ENCODE measurements around the gene ST8SIA1. TPM values are rescaled to one million over a fixed set of nuclear protein-coding genes. Genes with fewer than 3 reads are reported as not detected.

The ST8SIA1 gene
- total RNA-seq, 2 experiments from 2014 or later = 9.5 to 9.6 TPM

- intact Hi-C loops (cut with micrococcal nuclease) = no loop called here
- Mint-ChIP-seq H3K27ac (no peak overlapping the region), H3K4me1 (ENCODE audit: low read depth) (peaks cover 79% of the 10 kb centered on the region), H3K9me3 (peaks cover 5% of the 10 kb centered on the region), H3K4me3 (no peak overlapping the region), H3K27me3 (no peaks in the 10 kb centered on the region), H3K36me3 (peaks cover 6% of the 10 kb centered on the region)
- POLR2A ChIA-PET = no interaction called here
- no peak for DNase-seq
- CTCF ChIA-PET = interaction anchor here (0.7 kb wide), 1 partner anchor 11 kb away, joined by 3 read pairs; no protein-coding TSS in a partner anchor
These were observed 9.3 kb downstream of the ST8SIA1 start for GRCh38 chr12:22325218-22325617.

- H3K4me3 Mint-ChIP-seq = no peak overlapping the region
- peaks cover 6% of the 10 kb centered on the region for H3K36me3 Mint-ChIP-seq
- CTCF ChIA-PET = interaction anchor here (1.1 to 1.8 kb wide), 2 partner anchors 13 to 34 kb away, joined by 5 to 9 read pairs; no protein-coding TSS in a partner anchor
- peaks cover 60% of the 10 kb centered on the region for H3K4me1 Mint-ChIP-seq (ENCODE audit: low read depth)
- H3K27ac Mint-ChIP-seq = peak overlapping the region; percentile 81
- no peaks in the 10 kb centered on the region for H3K27me3 Mint-ChIP-seq
- POLR2A ChIA-PET = interaction anchor here (0.9 to 1.6 kb wide), 3 partner anchors 11 to 34 kb away, joined by 3 to 5 read pairs (median 5); no protein-coding TSS in a partner anchor
- no peak for DNase-seq
- intact Hi-C loops (cut with micrococcal nuclease) = no loop called here
- peaks cover 5% of the 10 kb centered on the region for H3K9me3 Mint-ChIP-seq
These were observed 12.4 kb downstream of the ST8SIA1 start for GRCh38 chr12:22322091-22322490.

DNA sequence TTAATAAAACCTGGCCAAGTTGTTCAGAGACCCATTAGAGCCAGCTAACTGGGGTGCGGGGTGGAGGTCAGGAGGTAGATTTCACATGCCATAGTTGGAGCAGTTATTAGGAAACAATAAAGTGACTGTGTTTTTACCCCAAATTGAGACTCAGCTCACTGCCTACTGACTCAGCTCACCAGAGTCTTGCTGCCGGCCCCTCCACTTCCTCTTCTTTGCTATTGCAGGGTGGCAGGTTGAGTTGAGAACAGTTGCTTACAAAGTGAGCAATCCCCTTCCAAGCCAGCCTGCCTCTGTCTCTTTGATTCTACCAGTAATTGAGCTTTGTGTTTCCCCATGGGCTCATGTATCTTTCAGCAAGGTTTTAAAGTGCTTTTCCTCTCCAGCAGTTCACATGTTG lies 12.9 kb downstream of the ST8SIA1 start:
- intact Hi-C loops (cut with micrococcal nuclease) = loop anchor here (1.0 to 2.0 kb wide), 2 partner anchors 14 to 33 kb away; no protein-coding TSS in a partner anchor
- Mint-ChIP-seq H3K27me3 (no peaks in the 10 kb centered on the region), H3K36me3 (peaks cover 6% of the 10 kb centered on the region), H3K4me1 (ENCODE audit: low read depth) (peaks cover 55% of the 10 kb centered on the region), H3K4me3 (peak overlapping the region; percentile 45), H3K27ac (peak overlapping the region; percentile 81), H3K9me3 (peaks cover 5% of the 10 kb centered on the region)
- ChIA-PET POLR2A (interaction anchor here (0.8 to 1.6 kb wide), 4 partner anchors 11 to 33 kb away, joined by 3 to 5 read pairs (median 4); no protein-coding TSS in a partner anchor), CTCF (interaction anchor here (1.1 to 1.8 kb wide), 2 partner anchors 14 to 34 kb away, joined by 5 to 9 read pairs; no protein-coding TSS in a partner anchor)
- DNase-seq = peak; percentile 77

DNA sequence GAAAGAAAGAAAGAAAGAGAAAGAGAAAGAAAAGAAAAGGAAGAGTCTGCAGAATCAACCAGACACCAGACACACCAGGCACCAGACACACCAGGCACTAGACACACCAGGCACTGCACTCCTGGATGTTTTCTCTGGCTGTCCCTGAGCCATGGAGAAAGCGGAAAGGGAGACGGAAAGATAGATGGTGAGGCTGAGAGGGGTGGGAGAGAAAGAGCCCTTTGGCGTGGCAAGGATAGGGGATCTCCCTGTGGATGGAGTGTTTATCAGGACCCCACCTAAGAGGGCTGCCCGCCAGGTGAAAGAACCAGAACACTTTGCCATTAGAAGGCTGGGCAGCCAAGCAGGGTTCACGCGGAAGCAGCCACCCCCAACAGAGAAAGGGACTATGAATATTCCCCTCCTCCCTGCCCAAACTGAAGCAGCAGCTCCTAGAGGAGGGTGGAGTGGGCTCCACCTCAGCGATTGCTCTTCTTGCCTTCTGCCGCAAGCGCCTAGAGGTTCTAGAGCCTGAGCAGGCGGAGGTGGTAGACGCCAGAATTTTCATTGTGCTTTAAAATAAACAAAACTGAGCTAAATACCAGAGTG lies 13.4 kb downstream of the ST8SIA1 start:
- H3K4me3 Mint-ChIP-seq = peak overlapping the region; percentile 45
- no peak for DNase-seq
- POLR2A ChIA-PET = interaction anchor here (0.6 to 1.6 kb wide), 5 partner anchors 11 to 628 kb away, joined by 3 to 5 read pairs (median 3); no protein-coding TSS in a partner anchor
- no peaks in the 10 kb centered on the region for H3K27me3 Mint-ChIP-seq
- H3K36me3 Mint-ChIP-seq = peaks cover 6% of the 10 kb centered on the region
- peaks cover 5% of the 10 kb centered on the region for H3K9me3 Mint-ChIP-seq
- H3K27ac Mint-ChIP-seq = peak overlapping the region; percentile 81
- CTCF ChIA-PET = interaction anchor here (1.1 to 1.8 kb wide), 2 partner anchors 14 to 33 kb away, joined by 5 to 9 read pairs; no protein-coding TSS in a partner anchor
- intact Hi-C loops (cut with micrococcal nuclease) = loop anchor here (1.0 to 2.0 kb wide), 2 partner anchors 14 to 32 kb away; no protein-coding TSS in a partner anchor
- peaks cover 52% of the 10 kb centered on the region for H3K4me1 Mint-ChIP-seq (ENCODE audit: low read depth)

GRCh38 chr12:22318108-22318737 lies 16.3 kb downstream of the ST8SIA1 start:
- Mint-ChIP-seq H3K9me3 (no peaks in the 10 kb centered on the region), H3K4me1 (ENCODE audit: low read depth) (peaks cover 61% of the 10 kb centered on the region), H3K27me3 (no peaks in the 10 kb centered on the region), H3K36me3 (peaks cover 1% of the 10 kb centered on the region), H3K4me3 (no peak overlapping the region), H3K27ac (no peak overlapping the region)
- ChIA-PET CTCF (interaction anchor here (1.4 kb wide), 1 partner anchor 15 kb away, joined by 3 read pairs; no protein-coding TSS in a partner anchor), POLR2A (no interaction called here)
- intact Hi-C loops (cut with micrococcal nuclease) = no loop called here
- no peak for DNase-seq

GRCh38 chr12:22313963-22314330 lies 20.6 kb downstream of the ST8SIA1 start:
- H3K27ac Mint-ChIP-seq = no peak overlapping the region
- no peaks in the 10 kb centered on the region for H3K9me3 Mint-ChIP-seq
- intact Hi-C loops (cut with micrococcal nuclease) = no loop called here
- ChIA-PET POLR2A (no interaction called here), CTCF (interaction anchor here (1.1 to 1.8 kb wide), 2 partner anchors 11 to 193 kb away, joined by 3 to 4 read pairs; no protein-coding TSS in a partner anchor)
- H3K4me1 Mint-ChIP-seq (ENCODE audit: low read depth) = peaks cover 40% of the 10 kb centered on the region
- H3K4me3 Mint-ChIP-seq = no peak overlapping the region
- H3K36me3 Mint-ChIP-seq = peaks cover 5% of the 10 kb centered on the region
- no peaks in the 10 kb centered on the region for H3K27me3 Mint-ChIP-seq
- DNase-seq = no peak

- ChIA-PET POLR2A (no interaction called here), CTCF (interaction anchor here (0.8 to 1.8 kb wide), 3 partner anchors 11 to 192 kb away, joined by 3 to 4 read pairs (median 3); no protein-coding TSS in a partner anchor)
- intact Hi-C loops (cut with micrococcal nuclease) = no loop called here
- peaks cover 40% of the 10 kb centered on the region for H3K4me1 Mint-ChIP-seq (ENCODE audit: low read depth)
- H3K27me3 Mint-ChIP-seq = no peaks in the 10 kb centered on the region
- no peak overlapping the region for H3K27ac Mint-ChIP-seq
- DNase-seq = no peak
- H3K9me3 Mint-ChIP-seq = no peaks in the 10 kb centered on the region
- H3K36me3 Mint-ChIP-seq = peaks cover 9% of the 10 kb centered on the region
- no peak overlapping the region for H3K4me3 Mint-ChIP-seq
These were observed 21.1 kb downstream of the ST8SIA1 start for GRCh38 chr12:22313286-22313962.

DNA sequence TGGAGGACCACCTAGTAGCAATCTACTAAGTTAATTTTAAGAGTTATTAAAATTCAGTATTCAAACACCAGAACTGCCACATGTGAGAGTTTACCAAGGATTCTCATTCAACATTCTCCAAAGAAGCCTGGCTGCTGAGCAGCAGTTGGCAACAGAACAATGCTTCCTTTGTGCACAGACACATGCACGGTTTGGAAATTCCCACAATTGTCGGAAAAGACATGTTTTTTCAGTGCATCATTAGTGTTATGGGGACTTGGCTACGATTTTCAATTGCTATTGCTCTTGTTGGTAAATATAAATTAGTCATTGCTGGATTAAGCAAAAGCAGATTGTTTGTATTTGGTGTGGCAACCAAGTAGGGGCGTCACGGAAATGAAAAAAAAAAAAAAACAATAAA lies 22.2 kb downstream of the ST8SIA1 start:
- intact Hi-C loops (cut with micrococcal nuclease) = no loop called here

DNA sequence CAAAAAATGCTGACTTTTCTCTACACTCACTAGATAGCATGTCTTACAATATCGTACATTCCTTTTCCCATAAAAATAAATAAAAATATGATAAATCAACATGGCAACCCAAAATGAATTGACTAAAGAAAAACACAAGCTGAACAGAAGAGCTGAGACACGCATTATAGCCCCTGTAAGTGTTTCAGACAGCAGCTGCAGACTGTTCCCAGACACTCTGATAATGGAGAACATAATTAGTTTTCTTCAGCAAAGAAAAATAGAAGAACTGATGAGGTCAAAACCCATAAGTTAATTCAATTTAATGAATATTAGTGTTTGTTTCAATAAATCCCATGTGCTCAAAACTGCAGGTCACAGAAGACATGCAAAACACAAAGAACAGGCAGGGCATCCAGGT lies 23.8 kb downstream of the ST8SIA1 start:
- peaks cover 15% of the 10 kb centered on the region for H3K36me3 Mint-ChIP-seq
- ChIA-PET POLR2A (interaction anchor here (0.9 kb wide), 1 partner anchor 25 kb away, joined by 3 read pairs; no protein-coding TSS in a partner anchor), CTCF (interaction anchor here (1.0 kb wide), 1 partner anchor 210 kb away, joined by 4 read pairs; no protein-coding TSS in a partner anchor)
- DNase-seq = no peak
- H3K27ac Mint-ChIP-seq = no peak overlapping the region
- peaks cover 37% of the 10 kb centered on the region for H3K4me1 Mint-ChIP-seq (ENCODE audit: low read depth)
- no peaks in the 10 kb centered on the region for H3K27me3 Mint-ChIP-seq
- no peak overlapping the region for H3K4me3 Mint-ChIP-seq
- intact Hi-C loops (cut with micrococcal nuclease) = no loop called here
- H3K9me3 Mint-ChIP-seq = no peaks in the 10 kb centered on the region

More for the DNA sequence above, 22.2 kb downstream of the ST8SIA1 start:
- peaks cover 12% of the 10 kb centered on the region for H3K36me3 Mint-ChIP-seq
- POLR2A ChIA-PET = no interaction called here
- no peak for DNase-seq
- H3K4me3 Mint-ChIP-seq = no peak overlapping the region
- no peak overlapping the region for H3K27ac Mint-ChIP-seq
- CTCF ChIA-PET = interaction anchor here (0.8 kb wide), 1 partner anchor 23 kb away, joined by 3 read pairs; no protein-coding TSS in a partner anchor
- peaks cover 39% of the 10 kb centered on the region for H3K4me1 Mint-ChIP-seq (ENCODE audit: low read depth)
- H3K9me3 Mint-ChIP-seq = no peaks in the 10 kb centered on the region
- H3K27me3 Mint-ChIP-seq = no peaks in the 10 kb centered on the region

GRCh38 chr12:22310275-22310674 lies 24.2 kb downstream of the ST8SIA1 start:
- H3K9me3 Mint-ChIP-seq = no peaks in the 10 kb centered on the region
- H3K27me3 Mint-ChIP-seq = no peaks in the 10 kb centered on the region
- ChIA-PET CTCF (interaction anchor here (1.0 kb wide), 1 partner anchor 209 kb away, joined by 4 read pairs; no protein-coding TSS in a partner anchor), POLR2A (interaction anchor here (0.8 to 0.9 kb wide), 2 partner anchors 11 to 25 kb away, joined by 3 read pairs; no protein-coding TSS in a partner anchor)
- intact Hi-C loops (cut with micrococcal nuclease) = no loop called here
- H3K27ac Mint-ChIP-seq = no peak overlapping the region
- H3K4me1 Mint-ChIP-seq (ENCODE audit: low read depth) = peaks cover 34% of the 10 kb centered on the region
- DNase-seq = no peak
- H3K4me3 Mint-ChIP-seq = no peak overlapping the region
- H3K36me3 Mint-ChIP-seq = peaks cover 15% of the 10 kb centered on the region

DNA sequence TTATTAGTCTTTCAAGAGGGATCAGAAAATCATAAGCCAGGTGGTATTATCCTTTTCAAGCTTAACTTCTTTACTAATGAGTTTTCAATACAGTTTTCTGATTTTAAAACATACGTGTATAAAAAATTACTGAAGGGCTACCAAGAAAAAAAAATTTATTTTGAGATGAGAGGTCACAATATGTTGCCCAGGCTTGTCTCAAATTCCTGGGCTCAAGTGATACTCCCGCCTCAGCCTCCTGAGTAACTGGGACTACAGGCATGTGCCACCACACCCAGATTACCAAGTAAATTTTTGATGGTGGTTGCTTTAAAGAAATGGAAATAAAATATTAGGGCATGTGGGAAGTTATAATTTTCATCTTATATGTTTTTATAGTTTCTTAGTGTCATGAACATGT lies 26.7 kb downstream of the ST8SIA1 start:
- H3K9me3 Mint-ChIP-seq = peaks cover under 1% of the 10 kb centered on the region
- H3K27ac Mint-ChIP-seq = no peak overlapping the region
- POLR2A ChIA-PET = no interaction called here
- no peak for DNase-seq
- H3K4me1 Mint-ChIP-seq (ENCODE audit: low read depth) = peaks cover 15% of the 10 kb centered on the region
- CTCF ChIA-PET = no interaction called here
- intact Hi-C loops (cut with micrococcal nuclease) = no loop called here
- no peaks in the 10 kb centered on the region for H3K27me3 Mint-ChIP-seq
- H3K4me3 Mint-ChIP-seq = no peak overlapping the region
- H3K36me3 Mint-ChIP-seq = peaks cover 18% of the 10 kb centered on the region

DNA sequence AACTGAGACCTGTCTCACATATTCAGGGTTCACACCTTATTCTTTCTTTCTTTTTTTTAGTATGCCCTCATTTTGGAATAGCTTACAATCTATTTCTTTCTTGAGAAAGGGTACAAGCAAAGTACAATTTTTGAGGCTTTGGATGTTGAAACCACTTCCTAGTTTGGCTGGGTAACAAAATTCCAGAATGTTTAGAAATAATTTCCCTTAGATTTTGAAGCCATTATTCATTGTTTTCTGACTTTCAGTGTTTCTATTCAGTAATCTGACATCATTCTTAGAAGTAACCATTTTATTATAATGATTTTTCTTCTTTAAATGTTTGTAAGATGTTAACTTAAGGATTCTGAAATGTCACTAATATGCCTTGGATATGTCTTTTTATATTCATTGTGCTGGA lies 28.2 kb downstream of the ST8SIA1 start:
- peaks cover 6% of the 10 kb centered on the region for H3K4me1 Mint-ChIP-seq (ENCODE audit: low read depth)
- ChIA-PET POLR2A (no interaction called here), CTCF (no interaction called here)
- peaks cover 14% of the 10 kb centered on the region for H3K9me3 Mint-ChIP-seq
- no peak for DNase-seq
- peaks cover 24% of the 10 kb centered on the region for H3K36me3 Mint-ChIP-seq
- no peak overlapping the region for H3K4me3 Mint-ChIP-seq
- no peaks in the 10 kb centered on the region for H3K27me3 Mint-ChIP-seq
- intact Hi-C loops (cut with micrococcal nuclease) = no loop called here
- H3K27ac Mint-ChIP-seq = no peak overlapping the region
